ENCODE measurements around the gene UGT1A10. TPM values are rescaled to one million over a fixed set of nuclear protein-coding genes. Genes with fewer than 3 reads are reported as not detected.
"Not testable (repeated sequence)": the region's sequence is repeated elsewhere in the genome, so short reads cannot be mapped to it uniquely, and the experiment has no call there.

UGT1A10 gene
- total RNA-seq, 2 donors from 2014 or later: 0.52 to 0.99 TPM

GRCh38 chr2:233740870-233741269 is 104.6 kb downstream of the UGT1A10 start:
- Histone ChIP-seq H3K27ac (no peak overlapping the region), H3K4me3 (no peak overlapping the region), H3K9me3 (no peaks in the 10 kb centered on the region), H3K4me1 (no peaks in the 10 kb centered on the region), H3K36me3 (replicated peaks in 1 of 2; ENCODE audit: insufficient read depth in 1 of 2, low read depth in 2 of 2) (no peaks in the 10 kb centered on the region), H3K27me3 (no peaks in the 10 kb centered on the region)
- no peak for DNase-seq
- intact Hi-C loops (cut with DNase I): no loop called here
- ATAC-seq: no peak
- TF ChIP-seq POLR2A (IDR thresholded peaks at IDR 0.05) (no peak), CTCF (IDR thresholded peaks at IDR 0.05) (no peak)
- 60 to 66% methylated on average over 2 of the region's 2 CpGs for WGBS, 2 donors

GRCh38 chr2:233743464-233744259 is 107.4 kb downstream of the UGT1A10 start:
- intact Hi-C loops (cut with DNase I): no loop called here
- 85 to 91% methylated on average over 33 to 43 of the region's 46 CpGs for WGBS, 2 donors
- DNase-seq: no peak
- no peaks in the 10 kb centered on the region for H3K36me3 ChIP-seq (replicated peaks in 1 of 2; ENCODE audit: insufficient read depth in 1 of 2, low read depth in 2 of 2)
- no peak overlapping the region for H3K4me3 ChIP-seq
- no peak for ATAC-seq
- no peaks in the 10 kb centered on the region for H3K4me1 ChIP-seq
- no peak for TF ChIP-seq POLR2A (IDR thresholded peaks at IDR 0.05)
- no peak for TF ChIP-seq CTCF (IDR thresholded peaks at IDR 0.05)
- no peaks in the 10 kb centered on the region for H3K9me3 ChIP-seq
- H3K27ac ChIP-seq: no peak overlapping the region
- H3K27me3 ChIP-seq: no peaks in the 10 kb centered on the region

DNA sequence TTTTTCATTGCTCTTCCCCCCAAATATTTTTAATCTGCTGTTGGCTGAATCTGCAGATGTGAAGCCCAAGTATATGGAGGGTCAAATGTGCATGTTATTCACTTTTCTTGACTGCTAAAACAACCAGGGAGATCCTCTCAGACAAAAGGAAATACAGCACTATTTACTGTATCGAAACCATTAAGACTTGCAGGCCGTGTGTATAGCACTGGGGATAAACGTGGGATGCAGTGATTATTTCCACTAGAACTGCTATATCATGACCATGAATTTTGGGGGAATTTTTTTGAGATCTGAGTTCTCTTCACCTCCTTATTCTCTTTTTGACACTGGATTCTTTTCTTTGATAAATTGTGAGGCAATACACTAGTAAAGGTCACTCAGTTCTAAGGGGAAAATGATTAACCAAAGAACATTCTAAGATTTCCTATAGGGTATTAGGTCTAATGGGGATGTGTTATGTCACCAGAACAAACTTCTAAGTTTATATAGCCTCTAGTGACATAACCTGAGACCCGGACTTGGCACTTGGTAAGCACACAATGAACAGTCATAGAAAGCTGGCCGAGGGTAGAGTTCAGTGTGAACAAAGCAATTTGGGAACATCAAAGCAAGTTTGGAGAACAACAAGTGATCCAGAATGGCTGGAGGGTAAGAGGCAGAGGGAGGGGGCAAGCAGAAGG is 109.0 kb downstream of the UGT1A10 start:
- no peak overlapping the region for H3K4me3 ChIP-seq
- intact Hi-C loops (cut with DNase I): no loop called here
- ATAC-seq: no peak
- DNase-seq: no peak
- 58 to 59% methylated on average over 5 of the region's 5 CpGs for WGBS, 2 donors
- TF ChIP-seq POLR2A (IDR thresholded peaks at IDR 0.05): no peak
- TF ChIP-seq CTCF (IDR thresholded peaks at IDR 0.05): no peak
- no peaks in the 10 kb centered on the region for H3K36me3 ChIP-seq (replicated peaks in 1 of 2; ENCODE audit: insufficient read depth in 1 of 2, low read depth in 2 of 2)
- H3K27ac ChIP-seq: no peak overlapping the region
- no peaks in the 10 kb centered on the region for H3K27me3 ChIP-seq
- H3K4me1 ChIP-seq: no peaks in the 10 kb centered on the region
- H3K9me3 ChIP-seq: no peaks in the 10 kb centered on the region

- H3K4me3 ChIP-seq; H3K36me3 ChIP-seq (replicated peaks in 1 of 2; ENCODE audit: insufficient read depth in 1 of 2, low read depth in 2 of 2); ATAC-seq; DNase-seq; H3K27me3 ChIP-seq; H3K4me1 ChIP-seq; intact Hi-C loops (cut with DNase I); H3K9me3 ChIP-seq: not testable (repeated sequence)
- WGBS, 2 donors: 60 to 70% methylated on average over 2 of the region's 2 CpGs
- peak overlapping the region in 2 of 4 donors; percentile 15 to 16 for H3K27ac ChIP-seq
Measured at GRCh38 chr2:233745838-233746237, 109.6 kb downstream of the UGT1A10 start.

DNA sequence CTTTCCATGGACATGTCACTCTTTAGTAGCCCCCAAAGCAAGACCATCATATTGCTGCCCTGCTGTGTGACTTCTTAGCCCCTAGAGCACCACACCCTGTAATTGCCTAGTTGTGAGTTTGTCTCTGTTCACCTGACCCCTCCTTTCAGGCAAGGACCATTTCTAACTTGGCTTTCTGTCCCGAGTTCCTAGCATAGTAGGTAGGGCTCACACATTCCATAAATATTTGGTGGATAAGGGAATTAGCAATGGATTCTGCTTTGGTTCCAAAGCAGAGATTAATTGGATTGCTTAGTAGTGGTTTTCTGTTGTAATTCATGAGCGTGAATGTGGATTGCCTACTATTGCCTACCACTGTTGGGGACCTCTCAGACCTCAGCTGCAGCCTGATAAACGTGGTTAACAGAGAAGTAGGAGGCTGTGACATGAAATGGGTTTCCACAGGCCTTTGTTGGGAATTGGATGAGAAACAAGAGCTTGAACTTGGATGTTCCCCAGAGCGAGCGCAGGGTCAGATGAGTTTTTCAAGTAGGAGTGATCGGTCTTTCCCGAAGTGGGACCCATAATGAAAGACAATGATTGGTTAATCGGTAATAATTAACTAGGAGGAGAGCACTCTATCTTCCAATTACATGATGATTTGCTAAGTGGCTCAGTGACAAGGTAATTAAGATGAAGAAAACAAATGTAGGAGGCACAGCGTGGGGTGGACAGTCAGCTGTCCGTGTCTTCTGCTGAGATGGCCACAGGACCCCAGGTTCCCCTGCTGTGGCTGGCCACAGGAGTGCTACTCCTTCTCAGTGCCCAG is 110.4 kb downstream of the UGT1A10 start:
- H3K4me3 ChIP-seq: no peak overlapping the region
- H3K9me3 ChIP-seq: peaks cover 0 to 10% (median 0%) of the 10 kb centered on the region in 3 donors
- H3K27me3 ChIP-seq: no peaks in the 10 kb centered on the region
- DNase-seq (no peak), ATAC-seq (peak; percentile 84)
- no peak for TF ChIP-seq POLR2A (IDR thresholded peaks at IDR 0.05)
- no peak for TF ChIP-seq CTCF (IDR thresholded peaks at IDR 0.05)
- intact Hi-C loops (cut with DNase I): no loop called here
- WGBS, 2 donors: 45 to 54% methylated on average over 10 of the region's 10 CpGs
- H3K4me1 ChIP-seq: no peaks in the 10 kb centered on the region
- no peaks in the 10 kb centered on the region for H3K36me3 ChIP-seq (replicated peaks in 1 of 2; ENCODE audit: insufficient read depth in 1 of 2, low read depth in 2 of 2)
- H3K27ac ChIP-seq: peak overlapping the region in 2 of 4 donors; percentile 15 to 16
